GM12892 (cell line): Measurements from ENCODE around the gene PRDM16.

ENCODE experiments used
- POLR2A ChIP-seq: IDR thresholded peaks from 2 replicates; pipeline ENCODE4 v1.6.1; 2011; ENCODE audit warnings: low read depth, low read length, control low read depth
- POLR2AphosphoS5 ChIP-seq: IDR thresholded peaks from 2 replicates; pipeline ENCODE4 v1.6.1; 2011; ENCODE audit warnings: low read depth, low read length, control low read depth

DNA sequence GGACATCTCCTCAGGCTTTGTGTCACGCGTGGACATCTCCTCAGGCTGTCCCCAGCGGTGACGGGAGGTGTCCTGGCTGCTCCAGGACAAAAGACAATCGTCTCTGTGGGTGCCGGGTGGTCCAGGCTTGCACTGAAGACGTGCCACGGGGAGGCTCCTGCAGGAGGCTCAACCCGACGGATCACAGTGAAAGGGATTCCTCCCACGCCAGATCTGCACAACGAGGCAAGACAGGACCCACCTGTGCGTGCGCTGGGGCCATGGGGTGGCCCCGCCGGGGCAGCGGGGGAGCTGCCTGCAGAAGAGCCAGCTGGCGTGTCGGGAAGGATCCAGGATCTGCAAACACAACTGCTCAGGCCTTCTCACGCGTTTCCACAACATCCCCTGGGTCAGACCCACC is 366.7 kb downstream of the PRDM16 start:
- TF ChIP-seq POLR2AphosphoS5 (no peak), POLR2A (no peak)
